ENCODE data around the gene AREL1. TPM values are rescaled to one million over a fixed set of nuclear protein-coding genes. Genes with fewer than 3 reads are reported as not detected.

The AREL1 gene
- total RNA-seq, 1 experiment from 2014 or later: 34.3 TPM

DNA sequence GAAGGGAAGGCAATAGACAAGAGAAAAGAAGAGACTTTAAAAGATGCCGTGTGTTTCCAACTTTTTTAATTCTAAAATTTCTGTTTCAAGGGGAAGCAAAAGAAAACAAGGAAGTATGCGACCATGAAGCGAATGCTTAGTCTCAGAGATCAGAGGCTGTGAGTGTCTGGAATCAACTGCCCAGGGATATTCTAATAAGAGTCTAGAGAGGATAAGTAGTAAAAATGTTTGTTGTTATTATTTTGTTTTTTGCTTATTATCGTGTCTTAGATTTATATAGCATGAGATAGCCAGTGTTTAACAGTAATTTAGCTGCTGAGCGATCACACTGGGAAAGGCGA lies 485 bp upstream of the AREL1 start:
- no peak for DNase-seq
- Histone ChIP-seq H3K4me1 (peaks cover 3% of the 10 kb centered on the region; the same call in 1 of the 2 replicates), H3K9me3 (replicated peaks) (no peaks in the 10 kb centered on the region), H3K27me3 (no peaks in the 10 kb centered on the region), H3K36me3 (peaks cover 16% of the 10 kb centered on the region), H3K27ac (peak overlapping the region; percentile 43), H3K4me3 (peak overlapping the region; percentile 71)

DNA sequence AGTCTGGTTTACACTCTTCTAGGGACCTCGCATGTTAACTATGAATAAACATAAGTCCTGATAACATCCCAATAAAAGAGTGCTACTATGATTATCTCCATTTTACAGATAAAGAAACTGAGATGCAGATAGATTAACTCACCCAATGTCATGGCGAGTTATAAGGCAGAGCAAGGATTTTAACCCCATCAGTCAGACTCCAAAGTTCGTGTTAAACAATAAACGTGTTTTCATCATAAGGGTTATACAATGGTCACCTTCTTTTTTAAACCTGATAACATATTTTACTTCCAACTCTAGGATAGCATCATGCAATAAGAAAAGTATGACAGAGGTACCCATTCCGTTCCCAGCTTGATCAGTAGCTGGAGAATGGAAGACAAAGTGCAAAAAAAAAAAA lies 1.2 kb downstream of the AREL1 start:
- Histone ChIP-seq H3K9me3 (replicated peaks) (no peaks in the 10 kb centered on the region), H3K4me3 (no peak overlapping the region), H3K27me3 (no peaks in the 10 kb centered on the region), H3K36me3 (peaks cover 13% of the 10 kb centered on the region), H3K4me1 (peaks cover 3% of the 10 kb centered on the region; the same call in 1 of the 2 replicates), H3K27ac (no peak overlapping the region)
- no peak for DNase-seq

DNA sequence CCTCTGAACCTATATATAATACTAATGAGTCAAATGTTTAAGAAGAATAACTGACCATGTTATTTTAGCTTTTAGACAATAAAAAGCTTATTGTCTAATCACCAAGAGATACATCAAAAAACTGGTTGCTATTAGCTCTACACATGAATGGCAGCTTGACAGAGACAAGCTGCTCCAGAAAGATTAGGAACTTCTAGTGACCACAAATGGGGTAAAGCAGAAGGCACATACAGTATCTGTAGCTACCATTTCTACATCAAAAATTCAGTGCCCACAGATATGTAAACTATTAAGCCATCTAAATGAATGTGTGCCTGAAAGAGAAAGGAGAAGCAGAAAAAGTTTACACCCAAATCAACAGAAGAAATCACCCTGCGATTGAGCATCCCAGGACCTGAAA lies 2.4 kb downstream of the AREL1 start:
- no peak for DNase-seq
- H3K4me1 ChIP-seq: peaks cover 3% of the 10 kb centered on the region; the same call in 1 of the 2 replicates
- 0 out of 2 replicates have a peak, but pooled peaks cover 3% of the 10 kb centered on the region for H3K36me3 ChIP-seq
- H3K27me3 ChIP-seq: no peaks in the 10 kb centered on the region
- no peak overlapping the region for H3K27ac ChIP-seq
- no peaks in the 10 kb centered on the region for H3K9me3 ChIP-seq (replicated peaks)
- no peak overlapping the region for H3K4me3 ChIP-seq

GRCh38 chr14:74705613-74706500 lies 7.0 kb downstream of the AREL1 start:
- H3K4me1 ChIP-seq: no peaks in the 10 kb centered on the region
- H3K27me3 ChIP-seq: no peaks in the 10 kb centered on the region
- no peak for DNase-seq
- no peaks in the 10 kb centered on the region for H3K36me3 ChIP-seq
- H3K4me3 ChIP-seq: no peak overlapping the region
- peaks cover 2% of the 10 kb centered on the region for H3K9me3 ChIP-seq (replicated peaks)
- no peak overlapping the region for H3K27ac ChIP-seq

DNA sequence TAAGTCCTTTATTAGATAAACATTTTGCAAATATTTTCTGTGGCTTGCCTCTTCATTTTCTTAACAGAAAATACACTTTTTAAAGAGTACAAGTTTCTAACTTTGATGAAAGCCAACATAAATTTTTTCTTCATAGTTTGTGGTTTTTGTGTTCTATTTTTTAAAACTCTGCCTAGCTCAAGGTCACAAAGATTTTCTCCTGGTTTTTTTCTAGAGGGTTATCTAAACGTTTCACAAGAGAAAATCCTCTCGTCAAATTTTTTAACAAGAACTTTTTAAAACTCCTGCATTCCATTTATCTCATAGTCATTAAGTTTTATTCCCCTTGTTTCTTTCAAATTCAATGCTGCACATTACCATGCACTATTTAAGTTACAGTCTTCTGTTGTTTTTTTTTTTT lies 8.2 kb downstream of the AREL1 start:
- H3K27me3 ChIP-seq: no peaks in the 10 kb centered on the region

GRCh38 chr14:74703043-74703442 lies 9.8 kb downstream of the AREL1 start:
- no peaks in the 10 kb centered on the region for H3K27me3 ChIP-seq
- H3K4me1 ChIP-seq: no peaks in the 10 kb centered on the region
- H3K4me3 ChIP-seq: no peak overlapping the region
- no peak overlapping the region for H3K27ac ChIP-seq
- peaks cover 2% of the 10 kb centered on the region for H3K9me3 ChIP-seq (replicated peaks)
- H3K36me3 ChIP-seq: peaks cover 3% of the 10 kb centered on the region; the same call in 1 of the 2 replicates
- DNase-seq: no peak

More for the DNA sequence above, 8.2 kb downstream of the AREL1 start:
- no peak overlapping the region for H3K27ac ChIP-seq
- no peak overlapping the region for H3K4me3 ChIP-seq
- H3K4me1 ChIP-seq: no peaks in the 10 kb centered on the region
- no peak for DNase-seq
- H3K36me3 ChIP-seq: no peaks in the 10 kb centered on the region
- H3K9me3 ChIP-seq (replicated peaks): peaks cover 2% of the 10 kb centered on the region

DNA sequence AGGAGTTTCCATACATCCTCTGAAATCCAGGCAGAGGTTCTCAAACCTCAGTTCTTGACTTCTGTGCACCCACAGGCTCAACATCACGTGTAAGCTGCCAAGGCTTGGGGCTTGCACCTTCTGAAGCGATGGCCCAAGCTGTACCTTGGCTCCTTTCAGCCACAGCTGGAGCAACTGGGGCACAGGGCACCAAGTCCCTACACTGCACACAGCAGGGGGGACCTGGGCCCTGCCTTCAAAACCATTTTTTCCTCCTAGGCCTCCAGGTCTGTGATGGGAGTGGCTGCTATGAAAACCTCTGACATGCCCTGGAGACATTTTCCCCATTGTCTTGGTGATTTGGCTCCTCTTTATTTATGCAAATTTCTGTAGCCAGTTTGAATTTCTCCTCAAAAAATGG lies 10.6 kb downstream of the AREL1 start:
- DNase-seq: no peak
- peaks cover 3% of the 10 kb centered on the region; the same call in 1 of the 2 replicates for H3K36me3 ChIP-seq
- H3K4me1 ChIP-seq: no peaks in the 10 kb centered on the region
- no peaks in the 10 kb centered on the region for H3K27me3 ChIP-seq
- H3K4me3 ChIP-seq: no peak overlapping the region
- H3K9me3 ChIP-seq (replicated peaks): peaks cover 2% of the 10 kb centered on the region
- no peak overlapping the region for H3K27ac ChIP-seq

DNA sequence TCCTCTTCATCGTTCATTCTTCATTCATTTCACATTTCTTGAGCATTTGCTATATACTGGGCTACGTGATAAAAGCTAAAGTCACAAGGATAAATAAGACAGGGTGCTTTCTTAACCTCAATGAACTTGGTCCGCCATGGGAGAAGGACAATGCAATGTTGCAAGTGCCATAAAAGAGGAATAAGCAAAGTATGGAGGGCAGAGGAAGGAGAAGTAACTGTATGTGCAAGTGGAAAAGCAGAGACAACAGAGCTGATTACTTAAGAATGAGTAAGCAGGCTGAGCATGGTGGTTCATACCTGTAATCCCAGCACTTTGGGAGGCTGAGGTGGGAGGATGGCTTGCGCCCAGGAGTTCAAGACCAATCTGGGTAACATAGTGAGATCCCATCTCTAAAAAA lies 14.4 kb downstream of the AREL1 start:
- Histone ChIP-seq H3K27ac (no peak overlapping the region), H3K4me3 (no peak overlapping the region), H3K4me1 (no peaks in the 10 kb centered on the region), H3K9me3 (replicated peaks) (peaks cover 2% of the 10 kb centered on the region), H3K36me3 (peaks cover 5% of the 10 kb centered on the region; the same call in 1 of the 2 replicates), H3K27me3 (no peaks in the 10 kb centered on the region)
- no peak for DNase-seq

DNA sequence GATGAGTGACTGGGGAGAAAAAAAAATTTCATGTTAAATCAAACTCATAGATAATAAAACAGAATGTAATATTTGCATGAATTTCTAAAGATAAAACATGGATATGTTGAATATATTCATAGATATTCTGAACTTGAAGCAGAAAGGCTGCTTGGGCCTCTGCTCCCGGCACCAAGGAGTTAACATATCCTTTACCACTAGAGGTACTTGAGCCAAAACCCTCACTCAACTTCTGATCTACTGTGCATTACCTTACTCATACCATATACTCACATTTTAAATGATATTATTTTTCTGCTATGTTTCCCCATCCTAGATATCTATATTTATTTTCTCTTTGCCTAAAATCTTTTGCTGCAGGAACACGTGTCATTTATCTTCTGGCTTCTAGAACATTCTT lies 14.9 kb downstream of the AREL1 start:
- H3K9me3 ChIP-seq (replicated peaks): peaks cover 2% of the 10 kb centered on the region
- H3K4me3 ChIP-seq: no peak overlapping the region
- peaks cover 5% of the 10 kb centered on the region; the same call in 1 of the 2 replicates for H3K36me3 ChIP-seq
- H3K27ac ChIP-seq: no peak overlapping the region
- DNase-seq: no peak
- no peaks in the 10 kb centered on the region for H3K27me3 ChIP-seq
- H3K4me1 ChIP-seq: no peaks in the 10 kb centered on the region

- no peak for DNase-seq
- H3K27me3 ChIP-seq: no peaks in the 10 kb centered on the region
- H3K36me3 ChIP-seq: peaks cover 5% of the 10 kb centered on the region; the same call in 1 of the 2 replicates
- H3K27ac ChIP-seq: no peak overlapping the region
- no peak overlapping the region for H3K4me3 ChIP-seq
- H3K4me1 ChIP-seq: no peaks in the 10 kb centered on the region
- H3K9me3 ChIP-seq (replicated peaks): peaks cover 1% of the 10 kb centered on the region
Measured at GRCh38 chr14:74697543-74697942, 15.3 kb downstream of the AREL1 start.

DNA sequence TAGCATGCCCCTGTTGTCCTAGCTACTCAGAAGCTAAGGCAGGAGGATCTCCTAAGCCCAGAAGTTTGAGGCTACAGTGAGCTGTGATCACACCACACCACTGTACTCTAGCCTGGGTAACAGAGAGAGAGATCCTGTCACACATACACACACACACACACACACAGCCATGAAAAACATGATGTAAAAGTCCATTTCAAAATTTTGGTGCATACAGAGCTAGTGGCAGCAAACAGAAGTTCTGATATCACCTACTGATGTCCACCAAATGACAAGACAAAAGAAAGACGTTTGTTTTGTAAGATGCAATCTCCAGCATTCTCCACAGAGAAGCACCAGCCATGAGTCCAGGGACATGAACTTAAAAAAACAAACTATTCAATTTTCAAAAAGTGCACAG lies 15.9 kb downstream of the AREL1 start:
- H3K4me1 ChIP-seq: no peaks in the 10 kb centered on the region
- H3K36me3 ChIP-seq: peaks cover 5% of the 10 kb centered on the region; the same call in 1 of the 2 replicates
- DNase-seq: no peak
- no peaks in the 10 kb centered on the region; the same call in 1 of the 2 replicates for H3K9me3 ChIP-seq (replicated peaks)
- no peak overlapping the region for H3K27ac ChIP-seq
- no peaks in the 10 kb centered on the region for H3K27me3 ChIP-seq
- no peak overlapping the region for H3K4me3 ChIP-seq

DNA sequence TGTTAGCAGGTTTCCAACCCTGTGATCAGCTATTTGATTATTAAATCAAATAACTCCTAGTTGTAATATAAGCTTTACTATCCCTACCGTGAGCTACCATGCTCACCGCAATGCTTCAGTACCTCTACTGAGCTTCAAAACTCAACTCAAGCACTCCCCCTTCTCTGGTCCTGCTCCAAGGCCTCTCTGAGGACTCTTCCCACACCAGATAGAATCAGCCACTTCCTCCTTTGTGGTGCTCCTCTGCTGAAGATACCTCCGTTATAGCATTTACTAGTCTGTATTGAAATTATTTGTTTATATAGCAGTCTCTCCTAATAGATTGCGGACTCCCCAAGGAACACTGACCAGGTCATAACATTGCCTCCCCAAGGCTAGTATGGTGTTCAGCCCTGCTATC lies 17.5 kb downstream of the AREL1 start:
- Histone ChIP-seq H3K27me3 (no peaks in the 10 kb centered on the region), H3K36me3 (peaks cover 9% of the 10 kb centered on the region), H3K4me1 (no peaks in the 10 kb centered on the region), H3K4me3 (no peak overlapping the region), H3K9me3 (replicated peaks) (no peaks in the 10 kb centered on the region), H3K27ac (no peak overlapping the region)
- DNase-seq: no peak

- no peak overlapping the region for H3K4me3 ChIP-seq
- no peak for DNase-seq
- H3K36me3 ChIP-seq: peaks cover 13% of the 10 kb centered on the region
- no peaks in the 10 kb centered on the region for H3K27me3 ChIP-seq
- H3K27ac ChIP-seq: no peak overlapping the region
- no peaks in the 10 kb centered on the region for H3K9me3 ChIP-seq (replicated peaks)
- no peaks in the 10 kb centered on the region for H3K4me1 ChIP-seq
Measured at GRCh38 chr14:74693191-74693590, 19.7 kb downstream of the AREL1 start.

DNA sequence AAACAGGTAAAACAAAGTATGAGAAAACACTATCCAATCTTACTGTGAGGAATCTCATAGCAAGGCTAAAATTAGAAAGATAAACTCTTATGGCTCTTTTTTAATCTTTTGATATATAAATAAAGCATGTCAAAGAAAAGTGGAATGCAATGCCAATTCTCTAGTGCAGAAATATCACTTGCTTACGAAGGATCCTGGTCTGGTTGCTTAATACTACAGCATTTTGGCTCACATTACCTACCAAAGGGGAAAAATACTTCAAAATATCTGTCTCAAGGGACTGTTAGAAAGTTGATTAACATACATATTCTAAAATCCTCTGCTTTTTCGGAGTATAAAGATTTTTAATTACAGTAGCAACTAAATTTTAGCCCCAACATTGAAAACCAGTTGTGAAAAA lies 21.4 kb downstream of the AREL1 start:
- no peak overlapping the region for H3K4me3 ChIP-seq
- peaks cover 19% of the 10 kb centered on the region for H3K36me3 ChIP-seq
- H3K27ac ChIP-seq: no peak overlapping the region
- no peaks in the 10 kb centered on the region for H3K27me3 ChIP-seq
- no peaks in the 10 kb centered on the region for H3K9me3 ChIP-seq (replicated peaks)
- H3K4me1 ChIP-seq: no peaks in the 10 kb centered on the region
- no peak for DNase-seq

- Histone ChIP-seq H3K27me3 (no peaks in the 10 kb centered on the region), H3K9me3 (replicated peaks) (no peaks in the 10 kb centered on the region), H3K4me3 (no peak overlapping the region), H3K27ac (no peak overlapping the region), H3K36me3 (peaks cover 25% of the 10 kb centered on the region), H3K4me1 (no peaks in the 10 kb centered on the region)
- DNase-seq: no peak
Measured at GRCh38 chr14:74685921-74686678, 26.8 kb downstream of the AREL1 start.
